Subcutaneous adipose tissue (tissue), 4 donors: ENCODE results near the gene GRK1. TPM values are rescaled to one million over a fixed set of nuclear protein-coding genes. Genes with fewer than 3 reads are reported as not detected.

ENCODE experiments used
- CTCF ChIP-seq: fragments of 450-650 bp; IDR thresholded peaks from one replicate; pipeline ENCODE4 v1.5.1; 2016; ENCODE audit warnings: low read depth, mild to moderate bottlenecking, control low read depth, antibody characterized with exemption, moderate library complexity
- total RNA-seq, 4 donors: library from RNA; depleted of rRNA; stranded (reverse); fragments of >200 nt; gene quantifications; one replicate each; pipeline ENCODE4 v1.1.0, GENCODE V29; 2016

Gene GRK1
- total RNA-seq, 4 donors from 2014 or later = not detected

- no peak for TF ChIP-seq CTCF
Observed at GRCh38 chr13:113737803-113738202, 70.8 kb downstream of the GRK1 start.

- no peak for TF ChIP-seq CTCF
Observed at GRCh38 chr13:113739527-113740285, 72.7 kb downstream of the GRK1 start.

GRCh38 chr13:113740286-113740556, 73.2 kb downstream of the GRK1 start:
- TF ChIP-seq CTCF = no peak

- TF ChIP-seq CTCF = no peak
Observed at GRCh38 chr13:113740661-113741060, 73.6 kb downstream of the GRK1 start.

GRCh38 chr13:113741191-113741668, 74.2 kb downstream of the GRK1 start:
- TF ChIP-seq CTCF = no peak

- no peak for TF ChIP-seq CTCF
Observed at GRCh38 chr13:113742000-113742441, 75.0 kb downstream of the GRK1 start.

GRCh38 chr13:113742445-113743120, 75.6 kb downstream of the GRK1 start:
- TF ChIP-seq CTCF = no peak
